PC-3 (cell line): Measurements from ENCODE around the gene FUS. TPM values are rescaled to one million over a fixed set of nuclear protein-coding genes. Genes with fewer than 3 reads are reported as not detected.

Experiments
- ATAC-seq: fragments of 200-7000 bp; cut with Tn5 transposase; 2 replicates; pipeline ENCODE4 v1.9.1; 2020; ENCODE audit warnings: mild to moderate bottlenecking, moderate library complexity
- BruUV-seq: library from RNA; stranded (reverse); fragments of 400-500 nt; replicated peaks from 2 replicates; lab custom pipeline; 2021; lab: Mats Ljungman, UMichigan
- CTCF ChIA-PET: fragments of 300-600 bp; sonication (Branson Sonifier 250); formaldehyde crosslinking; loops from one replicate; lab custom pipeline; 2022; ENCODE audit warnings: antibody characterized with exemption; lab: Charles Lee
- POLR2A ChIA-PET: fragments of 300-600 bp; sonication (Branson Sonifier 250); formaldehyde crosslinking; loops from one replicate; lab custom pipeline; 2022; ENCODE audit warnings: antibody characterized with exemption; ENCODE audit not compliant: unreplicated experiment; lab: Charles Lee
- DNase-seq: peaks from one replicate; pipeline ENCODE4 v3.0.0-alpha.2; 2015
- H2AFZ ChIP-seq: fragments of 300-600 bp; sonication (generic); 2 replicates; pipeline ENCODE4 v1.6.0; 2016; ENCODE audit warnings: antibody characterized with exemption, low read length
- H3F3A ChIP-seq: fragments of 300-600 bp; sonication (generic); one replicate; pipeline ENCODE4 v1.6.0; 2017; ENCODE audit warnings: antibody characterized with exemption, low read length, control low read depth, mild to moderate bottlenecking; ENCODE audit not compliant: unreplicated experiment
- H3K27ac ChIP-seq: fragments of 300-600 bp; sonication (generic); 2 replicates; pipeline ENCODE4 v1.5.1; 2016; ENCODE audit warnings: mild to moderate bottlenecking, low read length
- H3K27me3 ChIP-seq: fragments of 300-600 bp; sonication (generic); 2 replicates; pipeline ENCODE4 v1.6.1; 2016; ENCODE audit warnings: low read length, mixed read lengths
- H3K36me3 ChIP-seq: fragments of 300-600 bp; sonication (generic); 2 replicates; pipeline ENCODE4 v1.6.1; 2016; ENCODE audit warnings: low read depth, mixed run types, low read length, mixed read lengths
- H3K4me1 ChIP-seq: fragments of 300-600 bp; sonication (generic); 2 replicates; pipeline ENCODE4 v1.5.1; 2016; ENCODE audit warnings: low read length; ENCODE audit not compliant: insufficient read depth
- H3K4me2 ChIP-seq: fragments of 300-600 bp; sonication (generic); 2 replicates; pipeline ENCODE4 v1.6.0; 2016; ENCODE audit warnings: low read length
- H3K4me3 ChIP-seq: fragments of 300-600 bp; sonication (generic); 2 replicates; pipeline ENCODE4 v1.5.1; 2016; ENCODE audit warnings: mild to moderate bottlenecking, low read length, mixed read lengths
- H3K79me2 ChIP-seq: fragments of 300-600 bp; sonication (generic); 2 replicates; pipeline ENCODE4 v1.6.1; 2017; ENCODE audit warnings: low read length, mixed read lengths
- H3K9ac ChIP-seq: fragments of 300-600 bp; sonication (generic); 2 replicates; pipeline ENCODE4 v1.6.0; 2016; ENCODE audit warnings: mild to moderate bottlenecking, low read length
- H3K9me2 ChIP-seq: fragments of 300-600 bp; sonication (generic); replicated peaks from 2 replicates; pipeline ENCODE4 v1.6.1; 2016; ENCODE audit warnings: mixed run types, low read length, mixed read lengths
- H3K9me3 ChIP-seq: fragments of 300-600 bp; sonication (generic); 2 replicates; pipeline ENCODE4 v1.6.1; 2016; ENCODE audit warnings: low read length, mixed read lengths
- H4K20me1 ChIP-seq: fragments of 300-600 bp; sonication (generic); 2 replicates; pipeline ENCODE4 v1.6.1; 2016; ENCODE audit warnings: low read length, mixed read lengths
- CTCF ChIP-seq: fragments of 300-600 bp; sonication (generic); conservative IDR thresholded peaks from 2 replicates; pipeline ENCODE4 v1.5.1; 2017; ENCODE audit warnings: antibody characterized with exemption, low read depth, mild to moderate bottlenecking, low read length
- EZH2 ChIP-seq: fragments of 300-600 bp; sonication (generic); IDR thresholded peaks from one replicate; pipeline ENCODE4 v1.6.1; 2017; ENCODE audit warnings: antibody characterized with exemption, mild to moderate bottlenecking, low read length; ENCODE audit not compliant: unreplicated experiment
- EZH2phosphoT487 ChIP-seq: fragments of 300-600 bp; sonication (generic); IDR thresholded peaks from 2 replicates; pipeline ENCODE4 v1.6.1; 2018; ENCODE audit warnings: mild to moderate bottlenecking, antibody characterized with exemption, low read length, borderline replicate concordance
- intact Hi-C: fragments of 100-400 bp; cut with micrococcal nuclease; formaldehyde crosslinking; loops from 2 replicates; pipeline ENCODE4 v1.9.0; 2023
- total RNA-seq: library from RNA; depleted of rRNA; stranded (reverse); fragments of >200 nt; gene quantifications from 2 replicates; pipeline ENCODE4 v1.2.3, GENCODE V29; 2014

The FUS gene
- total RNA-seq, 1 experiment from 2014 or later = 43.0 TPM

GRCh38 chr16:31184888-31185287, 4.9 kb downstream of the FUS start:
- no peaks in the 10 kb centered on the region for H3K9me2 ChIP-seq
- no peak overlapping the region for H3K9ac ChIP-seq
- H4K20me1 ChIP-seq = peaks cover 91% of the 10 kb centered on the region
- ChIA-PET POLR2A (no interaction called here), CTCF (no interaction called here)
- DNase-seq (no peak), ATAC-seq (no peak)
- H3K4me1 ChIP-seq = 0 out of 2 replicates have a peak, but pooled peaks cover 6% of the 10 kb centered on the region
- H3K27ac ChIP-seq = no peak overlapping the region
- no peak overlapping the region for H3K4me3 ChIP-seq
- peaks cover 83% of the 10 kb centered on the region for H3K36me3 ChIP-seq
- H2AFZ ChIP-seq = no peak overlapping the region
- no peak overlapping the region for H3K4me2 ChIP-seq
- H3K27me3 ChIP-seq = no peaks in the 10 kb centered on the region
- intact Hi-C loops = no loop called here
- TF ChIP-seq EZH2phosphoT487 = no peak
- no peak for TF ChIP-seq CTCF
- TF ChIP-seq EZH2 = no peak
- no TSS peak for BruUV-seq
- H3K79me2 ChIP-seq = peaks cover 77% of the 10 kb centered on the region
- no peaks in the 10 kb centered on the region for H3F3A ChIP-seq
- H3K9me3 ChIP-seq = no peaks in the 10 kb centered on the region

- Histone ChIP-seq H3K9ac (no peak overlapping the region), H3K4me3 (no peak overlapping the region), H3K4me1 (0 out of 2 replicates have a peak, but pooled peaks cover 6% of the 10 kb centered on the region), H4K20me1 (peaks cover 95% of the 10 kb centered on the region), H3F3A (no peaks in the 10 kb centered on the region), H3K27me3 (no peaks in the 10 kb centered on the region), H3K79me2 (peaks cover 73% of the 10 kb centered on the region), H3K9me3 (no peaks in the 10 kb centered on the region), H3K27ac (no peak overlapping the region), H3K9me2 (no peaks in the 10 kb centered on the region), H3K36me3 (peaks cover 88% of the 10 kb centered on the region), H3K4me2 (no peak overlapping the region), H2AFZ (no peak overlapping the region)
- POLR2A ChIA-PET = no interaction called here
- ATAC-seq = no peak
- TF ChIP-seq CTCF (no peak), EZH2phosphoT487 (no peak), EZH2 (no peak)
- BruUV-seq = no TSS peak
- intact Hi-C loops = no loop called here
- CTCF ChIA-PET = no interaction called here
- no peak for DNase-seq
Observed at GRCh38 chr16:31185339-31185738, 5.4 kb downstream of the FUS start.

GRCh38 chr16:31186176-31186575, 6.2 kb downstream of the FUS start:
- Histone ChIP-seq H4K20me1 (peaks cover 94% of the 10 kb centered on the region), H3K9ac (no peak overlapping the region), H3K36me3 (peaks cover 95% of the 10 kb centered on the region), H3K4me2 (no peak overlapping the region), H3K27me3 (no peaks in the 10 kb centered on the region), H3K4me3 (no peak overlapping the region), H3K4me1 (0 out of 2 replicates have a peak, but pooled peaks cover 6% of the 10 kb centered on the region), H3K79me2 (peaks cover 64% of the 10 kb centered on the region), H3K27ac (no peak overlapping the region), H3K9me3 (no peaks in the 10 kb centered on the region), H3K9me2 (no peaks in the 10 kb centered on the region), H3F3A (no peaks in the 10 kb centered on the region), H2AFZ (no peak overlapping the region)
- intact Hi-C loops = no loop called here
- TF ChIP-seq EZH2 (no peak), CTCF (no peak), EZH2phosphoT487 (no peak)
- ChIA-PET CTCF (no interaction called here), POLR2A (no interaction called here)
- no TSS peak for BruUV-seq
- ATAC-seq (no peak), DNase-seq (no peak)
